HG02884 (cell line): ENCODE data around the gene RTCA.
"Not testable (repeated sequence)": the region's sequence is repeated elsewhere in the genome, so short reads cannot be mapped to it uniquely, and the experiment has no call there.

Source experiments
- ATAC-seq: cut with Tn5 transposase; IDR thresholded peaks from one replicate; pipeline ENCODE4 v1.9.1; 2021; ENCODE audit warnings: mild to moderate bottlenecking, moderate library complexity; ENCODE audit not compliant: unreplicated experiment

The RTCA gene

DNA sequence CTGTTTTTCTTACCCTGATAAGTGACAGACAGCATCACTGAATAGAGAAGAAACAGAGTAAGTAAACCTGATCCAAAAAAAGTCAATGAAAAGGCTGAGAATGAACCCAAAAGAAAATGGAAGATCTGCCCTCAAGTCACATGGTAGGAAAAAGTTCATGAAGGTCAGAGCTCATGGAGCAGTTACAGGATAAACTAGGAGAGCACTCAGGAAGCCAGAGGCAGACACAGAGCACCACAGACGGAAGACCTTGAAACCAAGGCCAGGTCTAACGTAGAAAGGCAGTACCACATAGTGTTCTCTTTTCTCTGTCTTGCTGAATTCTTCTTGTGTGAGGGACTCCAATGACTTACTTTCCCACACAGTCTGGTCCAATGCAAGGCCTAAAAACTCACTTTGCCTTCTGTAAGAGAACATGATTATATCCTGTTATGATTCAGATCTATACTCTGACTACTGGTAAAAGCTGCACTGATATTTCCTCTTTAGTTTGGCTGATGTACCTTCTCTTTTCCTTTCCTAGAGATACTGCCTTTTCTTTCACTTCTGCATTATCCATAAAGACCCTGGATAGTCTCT is 40.8 kb downstream of the RTCA start:
- ATAC-seq = no peak

DNA sequence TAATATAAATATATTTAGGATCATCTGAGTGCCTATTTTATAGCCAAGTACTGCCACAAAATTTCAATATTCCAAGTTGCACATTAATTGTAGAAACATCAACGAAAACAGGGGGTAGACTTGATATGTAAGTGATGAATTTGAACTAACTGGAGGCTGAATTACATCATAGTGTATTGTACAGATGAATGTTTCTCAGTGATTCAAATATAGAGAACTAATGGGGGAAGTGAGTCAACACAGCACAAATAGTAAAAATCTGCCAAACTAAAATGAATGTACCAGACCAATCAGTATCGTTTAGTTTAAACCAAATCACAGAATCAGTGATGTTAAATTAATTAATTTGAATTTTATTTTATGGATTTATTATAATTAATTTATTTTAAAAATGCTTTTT is 42.8 kb downstream of the RTCA start:
- peak; percentile 82 for ATAC-seq

DNA sequence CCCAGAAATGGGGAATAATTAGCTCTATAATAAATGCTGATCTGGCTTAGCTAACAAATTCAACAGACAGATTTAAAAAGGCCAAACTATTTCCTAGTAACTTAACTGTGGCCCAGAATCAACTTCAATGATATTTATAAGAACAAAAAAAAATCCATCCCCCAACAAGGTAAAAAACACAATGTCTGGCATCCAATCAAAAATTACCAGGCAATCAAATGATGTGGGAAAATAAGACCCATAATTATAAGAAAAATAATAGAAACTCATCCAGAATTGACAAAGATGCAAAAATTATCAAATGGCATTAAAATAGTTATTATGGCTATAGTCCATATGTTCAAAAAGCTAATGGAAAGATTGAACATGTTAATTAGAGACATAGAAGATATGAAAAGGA is 43.8 kb downstream of the RTCA start:
- no peak for ATAC-seq

DNA sequence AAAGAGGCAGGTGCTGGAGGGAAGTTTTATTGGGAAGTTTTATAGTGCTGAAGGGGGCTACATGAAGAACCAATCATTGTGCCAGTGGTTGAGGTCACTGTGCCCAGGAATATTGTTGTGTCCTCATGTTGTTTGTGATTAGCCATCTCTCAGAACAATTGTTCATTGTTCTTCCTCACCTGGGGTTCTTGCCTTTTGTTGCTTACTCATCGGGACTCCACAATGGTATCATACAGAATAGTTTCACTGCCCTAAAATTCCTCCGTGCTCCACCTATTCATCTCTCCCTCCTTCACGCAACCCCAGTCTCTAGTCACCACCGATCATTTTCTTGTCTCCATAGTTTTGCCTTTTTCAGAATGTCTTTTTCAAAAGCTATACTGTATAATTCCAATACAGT is 47.4 kb downstream of the RTCA start:
- no peak for ATAC-seq

DNA sequence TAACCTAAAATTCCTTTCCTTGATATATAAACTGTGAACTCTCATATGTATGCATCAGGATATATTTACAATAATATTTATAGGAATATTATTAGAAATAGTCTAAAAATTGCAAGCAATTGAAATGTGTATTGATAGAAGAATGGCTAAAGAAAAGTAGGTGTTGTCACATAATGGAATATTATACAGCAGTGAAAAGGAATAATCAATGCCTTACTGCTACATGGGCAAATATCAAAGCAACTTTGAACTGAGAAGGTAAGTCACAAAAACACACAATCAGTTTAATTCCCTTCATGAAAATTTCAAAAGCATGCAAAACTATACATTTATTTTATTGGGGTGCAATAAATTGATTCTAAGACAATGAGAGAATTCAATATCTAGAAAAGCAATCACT is 50.6 kb downstream of the RTCA start:
- ATAC-seq = no peak

DNA sequence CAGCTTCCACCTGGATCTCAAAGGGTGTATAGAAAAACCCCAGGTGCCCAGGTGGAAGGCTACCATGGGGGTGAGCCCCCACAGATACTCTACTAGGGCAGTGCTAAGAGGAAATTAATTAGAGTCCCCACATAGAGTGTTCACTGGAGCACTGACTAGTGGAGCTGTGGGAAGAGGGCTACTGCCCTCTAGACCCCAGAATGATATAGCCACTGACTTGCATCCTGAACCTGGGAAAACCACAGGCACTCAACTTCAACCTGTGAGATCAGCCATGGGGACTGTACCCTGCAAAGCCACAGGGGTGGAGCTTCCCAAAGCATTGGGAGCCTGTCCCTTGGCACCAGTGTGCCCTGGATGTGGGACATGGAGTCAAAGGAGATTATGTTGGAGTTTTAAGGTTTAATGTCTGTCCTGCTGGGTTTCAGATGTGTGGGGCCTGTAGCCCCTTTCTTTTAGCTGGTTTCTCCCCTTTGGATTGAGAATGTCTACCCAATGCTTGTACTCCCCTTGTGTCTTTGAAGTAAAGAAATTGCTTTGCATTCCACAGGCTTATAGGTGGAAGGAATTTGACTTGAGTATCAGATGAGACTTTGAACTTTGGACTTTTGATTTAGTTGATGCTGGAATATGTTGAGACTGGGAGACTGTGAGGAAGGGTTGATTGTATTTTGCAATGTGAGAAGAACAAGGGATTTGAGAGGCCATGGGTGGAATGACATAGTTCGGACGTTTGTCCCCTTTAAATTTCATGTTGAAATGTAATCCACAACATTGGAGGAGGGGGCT is 54.5 kb downstream of the RTCA start:
- ATAC-seq = no peak

DNA sequence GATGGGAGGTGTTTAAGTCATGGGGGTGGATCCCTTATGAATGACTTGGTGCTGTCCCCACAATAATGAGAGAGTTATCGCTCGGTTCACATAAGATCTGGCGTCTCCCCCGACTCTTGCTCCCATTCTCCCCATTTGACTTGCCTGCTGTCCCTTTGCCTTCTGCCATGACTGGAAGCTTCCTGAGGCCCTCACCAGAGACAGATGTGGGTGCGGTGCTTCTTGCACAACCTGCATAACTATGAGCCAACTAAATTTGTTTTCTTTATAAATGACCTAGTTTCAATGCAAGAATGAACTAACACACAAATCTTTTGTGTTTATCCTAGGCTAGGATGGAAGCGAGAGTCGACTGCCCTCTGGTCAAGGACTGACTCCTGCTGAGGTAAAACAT is 55.1 kb downstream of the RTCA start:
- ATAC-seq = no peak

DNA sequence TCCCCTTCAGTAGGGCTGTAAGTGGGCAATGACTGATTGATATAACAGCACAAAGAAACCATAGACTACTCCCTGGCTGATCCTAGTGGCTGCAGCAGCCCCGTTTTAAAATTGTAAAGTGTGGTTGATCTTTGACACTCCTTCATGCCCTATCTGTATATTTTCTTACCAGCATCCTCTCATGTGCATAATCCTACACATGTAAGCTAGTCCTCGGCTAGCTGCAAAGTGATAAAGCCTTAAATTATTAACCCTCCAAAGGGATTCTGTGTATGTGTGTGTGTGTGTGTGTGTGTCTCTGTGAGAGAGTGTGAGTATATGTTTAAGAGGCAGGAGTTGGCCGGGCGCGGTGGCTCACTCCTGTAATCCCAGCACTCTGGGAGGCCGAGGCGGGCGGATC is 55.5 kb downstream of the RTCA start:
- ATAC-seq = no peak

DNA sequence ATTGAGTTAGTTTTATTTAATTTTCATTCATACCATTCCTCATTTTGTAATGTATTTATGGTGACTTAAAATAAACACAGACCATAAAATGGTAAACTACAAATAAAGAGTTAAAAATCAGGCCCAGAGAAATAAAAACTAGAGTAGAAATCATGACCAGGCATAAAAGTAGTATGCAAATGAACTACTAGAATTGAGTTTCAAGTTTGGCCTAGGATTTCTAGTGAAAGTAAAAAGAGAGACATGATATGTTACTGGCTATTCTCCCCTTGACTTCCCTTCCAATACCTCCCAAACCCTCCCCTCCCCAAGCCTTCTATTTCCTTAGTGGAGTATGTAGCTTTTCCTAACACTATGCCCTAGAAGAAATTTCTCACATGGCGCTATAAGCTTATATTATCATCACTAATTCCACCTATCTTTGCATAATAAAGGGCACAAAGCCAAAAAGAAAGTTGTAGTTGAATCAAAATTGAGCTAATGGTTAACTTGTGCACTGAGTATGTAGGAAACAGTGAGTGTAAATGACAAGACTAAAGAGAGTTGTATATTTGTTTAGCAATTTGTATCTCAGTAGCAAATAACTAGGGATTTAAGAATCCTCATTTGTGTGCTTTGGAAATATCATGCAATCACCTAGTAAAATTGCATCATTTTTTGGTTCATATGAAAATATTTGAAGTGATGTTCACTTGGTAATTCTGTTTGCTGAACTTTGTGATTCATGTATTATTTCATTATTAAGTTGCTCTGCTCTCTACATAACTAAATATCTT is 56.6 kb downstream of the RTCA start:
- peak; percentile 46 for ATAC-seq

DNA sequence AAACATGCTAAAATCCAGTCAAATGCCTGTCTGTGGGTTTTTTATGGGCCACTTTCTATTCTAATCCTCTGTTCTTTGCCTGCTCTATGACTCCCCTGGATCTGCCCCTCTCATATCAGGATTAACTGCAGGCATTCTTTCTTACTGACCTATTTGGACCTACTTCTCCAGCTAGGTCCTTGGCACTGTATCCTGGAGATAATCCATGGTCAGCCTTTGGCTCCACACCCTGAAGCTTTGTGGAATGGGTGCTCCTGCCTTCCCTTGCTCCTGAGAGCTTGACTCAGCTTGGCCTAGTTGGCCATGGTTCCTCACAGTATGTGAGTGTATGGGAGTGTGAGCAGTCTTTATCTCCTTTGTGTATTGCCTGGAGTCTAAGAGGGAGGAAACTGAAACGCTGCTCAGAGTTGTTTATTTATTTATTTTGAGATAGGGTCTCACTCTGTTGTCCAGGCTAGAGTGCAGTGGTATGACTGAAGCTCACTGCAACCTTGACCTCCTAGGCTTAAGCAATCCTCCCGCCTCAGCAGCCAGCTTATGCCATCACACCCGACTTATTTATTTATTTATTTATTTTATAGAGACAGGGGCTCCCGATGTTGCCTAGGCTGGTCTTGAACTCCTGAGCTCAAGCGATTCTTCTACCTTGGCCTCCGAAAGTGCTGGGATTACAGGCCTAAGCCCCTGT is 57.5 kb downstream of the RTCA start:
- no peak for ATAC-seq

DNA sequence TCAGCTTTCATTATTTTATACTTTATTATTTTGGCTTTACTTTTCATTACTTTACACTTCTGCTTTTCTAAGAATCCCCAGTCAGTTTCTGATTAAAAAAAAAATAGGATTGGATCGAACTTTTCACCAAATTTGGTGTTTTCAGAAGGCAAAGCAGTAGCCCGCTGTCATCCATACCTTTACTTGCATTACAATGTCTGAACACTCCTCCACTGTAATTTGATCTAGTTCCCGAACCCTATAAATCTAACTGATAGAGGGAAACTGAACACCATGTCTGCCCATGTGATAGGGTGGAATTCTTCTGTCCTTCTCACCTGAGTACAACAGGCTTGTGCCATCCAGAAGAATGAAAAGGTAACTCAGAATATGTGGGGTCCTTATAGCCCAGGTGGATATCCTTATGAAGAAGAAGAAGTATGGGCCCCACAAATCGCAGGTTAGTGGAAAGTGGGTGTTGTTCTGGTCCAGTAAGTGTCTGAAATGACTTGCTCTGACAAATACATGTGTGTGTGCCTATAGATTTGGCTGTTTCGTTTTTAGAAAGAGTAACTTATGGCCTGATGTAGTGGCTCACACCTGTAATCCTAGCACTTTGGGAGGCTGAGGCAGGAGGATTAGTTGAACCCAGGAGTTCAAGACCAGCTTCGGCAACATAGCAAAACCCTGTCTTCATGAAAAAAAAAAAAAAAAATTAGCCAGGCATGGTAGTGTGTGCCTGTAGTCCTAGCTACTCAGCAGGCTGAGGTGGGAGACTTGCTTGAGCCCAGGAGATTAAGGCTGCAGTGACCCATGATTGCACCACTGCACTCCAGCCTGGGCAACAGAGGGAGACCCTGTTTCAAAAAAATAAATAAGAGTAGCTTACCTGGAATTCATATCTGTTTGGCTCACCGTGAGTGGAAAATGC is 59.7 kb downstream of the RTCA start:
- ATAC-seq = peak; percentile 39

DNA sequence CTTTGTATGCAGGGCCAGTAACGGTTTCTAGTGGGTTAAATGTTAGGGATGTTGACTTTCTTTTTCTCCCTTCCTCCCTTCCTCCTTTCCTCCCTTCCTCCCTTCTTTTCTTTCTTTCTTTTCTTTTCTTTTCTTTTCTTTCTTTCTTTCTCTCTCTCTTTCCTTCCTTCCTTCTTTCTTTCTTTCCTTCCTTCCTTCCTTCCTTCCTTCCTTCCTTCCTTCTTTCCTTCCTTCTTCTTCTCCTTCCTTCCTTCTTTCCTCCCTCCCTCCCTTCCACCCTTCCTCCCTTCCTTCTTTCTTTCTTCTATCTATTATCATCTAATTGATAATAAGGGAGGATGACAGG is 60.3 kb downstream of the RTCA start:
- ATAC-seq = not testable (repeated sequence)

DNA sequence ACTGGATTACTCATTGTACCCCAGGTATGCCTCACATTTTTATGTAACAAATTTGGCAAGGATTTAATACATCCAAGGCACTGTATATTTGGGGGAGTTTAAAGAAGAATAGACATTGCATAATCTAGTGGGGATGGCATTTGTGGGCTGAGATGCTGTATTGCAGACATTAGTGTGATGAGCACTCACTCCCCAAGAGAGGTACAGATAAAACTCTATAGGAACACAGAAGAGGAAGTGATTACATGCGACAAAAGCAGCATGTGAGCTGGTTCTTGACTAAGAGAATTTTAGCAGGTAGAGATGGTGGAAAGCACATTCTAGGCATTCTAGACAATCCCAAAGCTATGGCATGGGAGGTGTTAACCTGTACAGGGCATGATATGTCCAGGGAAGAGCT is 62.1 kb downstream of the RTCA start:
- no peak for ATAC-seq

DNA sequence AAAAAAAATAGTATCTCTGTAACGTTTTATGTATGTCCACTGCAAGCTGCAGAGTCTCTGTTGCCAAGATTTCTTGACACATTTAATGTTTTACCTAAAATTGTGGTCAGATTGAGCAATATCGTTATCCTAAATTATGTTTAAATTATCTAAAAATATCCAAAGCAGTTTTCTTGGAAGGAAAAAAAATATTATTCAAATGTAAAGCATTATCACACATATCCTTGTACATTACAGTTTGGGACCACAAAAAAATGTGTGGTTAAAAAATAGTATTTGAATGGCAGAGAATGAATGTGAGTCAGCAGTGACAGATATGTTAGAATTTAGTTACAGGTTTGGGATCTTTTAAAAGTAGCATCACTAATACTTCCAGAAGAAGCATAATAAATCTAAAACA is 65.1 kb downstream of the RTCA start:
- ATAC-seq = not testable (repeated sequence)

DNA sequence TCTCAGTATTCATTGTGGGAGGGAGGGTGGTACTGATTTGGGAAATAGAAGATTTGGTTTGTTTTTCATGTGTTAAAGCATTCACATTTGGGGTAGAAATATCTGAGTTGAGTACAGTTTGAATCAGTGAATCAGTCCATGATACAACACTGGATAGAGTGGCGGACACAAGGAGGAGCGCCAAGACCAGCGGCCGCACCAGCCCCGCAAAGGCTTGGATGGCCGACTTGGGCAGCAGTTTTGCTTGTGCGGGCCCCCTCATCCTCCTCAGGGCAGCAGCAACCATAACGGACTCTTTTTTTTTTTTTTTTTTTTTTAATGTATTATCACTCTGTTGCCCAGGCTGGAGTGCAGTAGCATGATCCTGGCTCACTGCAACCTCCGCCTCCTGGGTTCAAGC is 66.3 kb downstream of the RTCA start:
- no peak for ATAC-seq

DNA sequence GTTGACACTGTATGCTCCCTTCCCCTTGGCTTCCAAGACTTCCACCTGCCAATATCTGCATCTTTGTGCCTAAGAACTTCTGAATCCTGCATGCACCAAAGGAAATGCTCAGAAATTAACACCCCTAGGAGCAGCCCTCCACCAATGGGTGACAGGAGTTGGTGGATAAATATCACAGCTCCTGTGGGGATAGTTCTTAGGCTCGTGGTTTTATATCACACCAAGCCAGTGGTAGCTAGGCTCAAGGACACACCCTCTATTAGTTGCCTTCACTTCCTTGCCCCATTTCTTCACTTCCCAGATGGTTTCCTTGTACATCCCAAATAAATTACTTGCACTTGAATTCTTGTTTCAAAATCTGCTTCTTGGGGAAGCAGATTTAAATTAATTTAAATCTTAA is 69.4 kb downstream of the RTCA start:
- ATAC-seq = no peak

DNA sequence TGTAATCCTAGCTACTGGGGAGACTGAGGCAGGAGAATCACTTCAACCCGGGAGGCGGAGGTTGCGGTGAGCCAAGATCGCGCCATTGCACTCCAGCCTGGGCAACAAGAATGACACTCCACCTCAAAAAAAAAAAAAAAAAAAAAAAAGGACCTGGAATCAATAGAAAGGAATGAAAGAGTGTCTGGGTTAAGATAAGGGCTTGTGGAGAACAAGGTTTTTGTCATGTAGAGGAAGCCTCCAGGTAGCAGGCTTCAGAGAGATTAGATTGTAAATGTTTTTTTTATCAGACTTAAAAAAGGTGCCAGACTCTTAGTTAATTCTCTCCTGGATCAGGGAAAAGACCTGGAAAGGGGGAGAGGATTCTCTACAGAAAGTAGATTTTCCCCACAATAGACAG is 71.9 kb downstream of the RTCA start:
- not testable (repeated sequence) for ATAC-seq

DNA sequence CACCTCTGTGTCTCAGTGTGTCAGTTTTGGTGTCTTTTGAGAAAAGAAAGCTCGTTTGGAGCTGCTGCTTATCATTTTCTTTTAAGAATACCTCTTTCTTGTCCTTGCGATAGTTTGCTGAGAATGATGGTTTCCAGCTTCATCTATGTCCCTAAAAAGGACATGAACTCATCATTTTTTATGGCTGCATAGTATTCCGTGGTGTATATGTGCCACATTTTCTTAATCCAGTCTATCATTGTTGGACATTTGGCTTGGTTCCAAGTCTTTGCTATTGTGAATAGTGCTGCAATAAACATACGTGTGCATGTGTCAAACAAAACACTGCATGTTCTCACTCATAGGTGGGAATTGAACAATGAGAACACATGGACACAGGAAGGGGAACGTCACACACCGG is 73.7 kb downstream of the RTCA start:
- not testable (repeated sequence) for ATAC-seq

DNA sequence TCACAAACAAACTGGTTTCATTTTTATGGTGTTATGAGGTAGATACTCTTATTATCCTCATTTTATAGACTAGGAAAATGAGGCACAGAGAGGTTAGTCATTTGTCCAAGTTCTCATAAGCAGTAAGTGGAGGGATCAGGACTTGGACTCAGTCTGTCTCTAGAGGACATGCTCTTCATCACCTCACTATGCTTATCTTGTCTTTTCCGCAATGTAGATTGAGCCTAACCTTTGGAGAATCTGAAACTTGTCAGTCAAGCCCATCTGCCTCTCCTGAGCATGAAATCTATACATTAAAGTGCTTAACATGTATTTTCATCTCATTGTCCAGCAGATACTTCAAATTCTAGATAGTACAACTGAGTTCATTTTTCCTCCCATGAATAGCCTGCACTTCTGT is 74.5 kb downstream of the RTCA start:
- ATAC-seq = no peak

DNA sequence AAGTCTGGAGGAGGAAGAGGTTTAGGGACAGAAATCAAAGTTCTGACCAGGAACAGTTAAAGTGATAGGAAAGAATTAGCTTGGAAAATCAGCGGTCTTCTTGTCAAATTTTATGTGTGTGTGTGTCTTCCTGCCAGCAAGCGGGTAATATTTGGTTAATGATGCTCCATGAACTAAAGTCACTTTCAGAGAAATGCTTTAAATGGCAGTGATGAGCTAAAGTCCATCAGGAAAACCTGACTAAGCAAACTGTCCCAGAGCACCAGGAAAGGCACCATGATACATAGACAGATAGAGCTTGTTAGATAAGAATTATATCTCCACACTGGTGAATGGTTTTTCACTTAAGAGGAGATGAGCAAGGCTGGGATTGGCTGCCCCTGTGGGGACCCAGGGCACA is 76.3 kb downstream of the RTCA start:
- no peak for ATAC-seq
